Colon (tissue), 2 donors: ENCODE data around the gene FKBP5.
A peak's percentile ranks its signal among the peaks of the same experiment; 100 is the strongest.

Experiments
- FAIRE-seq: peaks from 2 replicates; lab custom pipeline; 2012; peaks lifted over from hg19 to GRCh38; lab: Jason Lieb, UNC
- donor health status: control.
- donor health status: control.

FKBP5 gene

GRCh38 chr6:35662999-35663398 lies 25.7 kb downstream of the FKBP5 start:
- no peak for FAIRE-seq

- FAIRE-seq, result no peak
These were observed 33.8 kb downstream of the FKBP5 start for GRCh38 chr6:35654883-35655282.

GRCh38 chr6:35651244-35651643 lies 37.5 kb downstream of the FKBP5 start:
- FAIRE-seq, result peak; percentile 18

GRCh38 chr6:35650015-35650414 lies 38.7 kb downstream of the FKBP5 start:
- no peak for FAIRE-seq

GRCh38 chr6:35648203-35648602 lies 40.5 kb downstream of the FKBP5 start:
- FAIRE-seq, result no peak

GRCh38 chr6:35647400-35647799 lies 41.3 kb downstream of the FKBP5 start:
- no peak for FAIRE-seq

GRCh38 chr6:35643162-35643535 lies 45.6 kb downstream of the FKBP5 start:
- FAIRE-seq, result no peak

- FAIRE-seq, result no peak
These were observed 46.1 kb downstream of the FKBP5 start for GRCh38 chr6:35642471-35643161.

- FAIRE-seq, result no peak
These were observed 48.6 kb downstream of the FKBP5 start for GRCh38 chr6:35640017-35640664.

GRCh38 chr6:35638679-35639078 lies 50.0 kb downstream of the FKBP5 start:
- FAIRE-seq, result no peak

GRCh38 chr6:35637911-35638310 lies 50.8 kb downstream of the FKBP5 start:
- no peak for FAIRE-seq

- FAIRE-seq, result no peak
These were observed 52.8 kb downstream of the FKBP5 start for GRCh38 chr6:35635601-35636597.

- no peak for FAIRE-seq
These were observed 54.4 kb downstream of the FKBP5 start for GRCh38 chr6:35634316-35634715.

- no peak for FAIRE-seq
These were observed 55.1 kb downstream of the FKBP5 start for GRCh38 chr6:35633579-35634089.

- FAIRE-seq, result no peak
These were observed 58.8 kb downstream of the FKBP5 start for GRCh38 chr6:35629876-35630378.

- FAIRE-seq, result no peak
These were observed 62.3 kb downstream of the FKBP5 start for GRCh38 chr6:35626401-35626800.

GRCh38 chr6:35624341-35625070 lies 64.2 kb downstream of the FKBP5 start:
- FAIRE-seq, result no peak

GRCh38 chr6:35622283-35622682 lies 66.4 kb downstream of the FKBP5 start:
- no peak for FAIRE-seq

- FAIRE-seq, result no peak
These were observed 68.0 kb downstream of the FKBP5 start for GRCh38 chr6:35620706-35621105.

GRCh38 chr6:35613762-35614161 lies 75.0 kb downstream of the FKBP5 start:
- FAIRE-seq, result no peak

- no peak for FAIRE-seq
These were observed 77.5 kb downstream of the FKBP5 start for GRCh38 chr6:35611240-35611639.

GRCh38 chr6:35610830-35611229 lies 77.9 kb downstream of the FKBP5 start:
- FAIRE-seq, result no peak
